ENCODE results near the gene CTH.

Gene CTH

DNA sequence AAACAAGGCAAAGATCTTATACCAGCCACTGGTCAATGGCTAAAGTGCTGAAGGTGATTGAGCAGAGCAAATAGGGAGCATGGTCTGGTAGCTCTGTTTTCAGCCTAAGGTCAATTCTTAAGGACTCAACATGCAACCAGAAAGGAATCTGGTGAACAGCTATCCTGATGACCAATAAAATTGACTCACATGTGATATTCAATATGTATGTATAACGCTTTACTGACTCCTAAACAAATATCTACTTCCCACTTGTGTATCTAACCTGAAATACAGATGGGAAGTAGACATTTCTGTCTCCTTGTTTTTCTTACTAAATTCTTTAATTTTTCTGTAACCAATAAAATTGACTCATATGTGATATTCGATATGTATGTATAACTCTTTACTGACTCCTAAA lies 24.9 kb upstream of the CTH start:
- Histone ChIP-seq H3K4me1 (ENCODE audit: insufficient read depth, low read length) (no peaks in the 10 kb centered on the region), H3K36me3 (ENCODE audit: insufficient read depth, low read length) (no peaks in the 10 kb centered on the region), H3K4me2 (ENCODE audit: insufficient read depth, low read length) (no peak overlapping the region), H2AFZ (ENCODE audit: low read depth, low read length) (no peak overlapping the region), H3K79me2 (ENCODE audit: insufficient read depth, low read length) (no peaks in the 10 kb centered on the region), H3K4me3 (ENCODE audit: low read depth in 1 of 2, low read length in 2 of 2) (no peak overlapping the region), H3K9ac (ENCODE audit: low read depth, low read length) (no peak overlapping the region), H3K27ac (ENCODE audit: low read length) (no peak overlapping the region), H3K9me3 (ENCODE audit: insufficient read depth, low read length, severe bottlenecking) (no peaks in the 10 kb centered on the region), H4K20me1 (ENCODE audit: insufficient read depth, low read length) (no peaks in the 10 kb centered on the region), H3K27me3 (ENCODE audit: insufficient read depth, low read length, poor library complexity) (peaks cover 13% of the 10 kb centered on the region)
- no peak for TF ChIP-seq EZH2 (IDR thresholded peaks at IDR 0.05; ENCODE audit: borderline replicate concordance, low read depth, low read length, severe bottlenecking)
- TF ChIP-seq, protein P1, sequence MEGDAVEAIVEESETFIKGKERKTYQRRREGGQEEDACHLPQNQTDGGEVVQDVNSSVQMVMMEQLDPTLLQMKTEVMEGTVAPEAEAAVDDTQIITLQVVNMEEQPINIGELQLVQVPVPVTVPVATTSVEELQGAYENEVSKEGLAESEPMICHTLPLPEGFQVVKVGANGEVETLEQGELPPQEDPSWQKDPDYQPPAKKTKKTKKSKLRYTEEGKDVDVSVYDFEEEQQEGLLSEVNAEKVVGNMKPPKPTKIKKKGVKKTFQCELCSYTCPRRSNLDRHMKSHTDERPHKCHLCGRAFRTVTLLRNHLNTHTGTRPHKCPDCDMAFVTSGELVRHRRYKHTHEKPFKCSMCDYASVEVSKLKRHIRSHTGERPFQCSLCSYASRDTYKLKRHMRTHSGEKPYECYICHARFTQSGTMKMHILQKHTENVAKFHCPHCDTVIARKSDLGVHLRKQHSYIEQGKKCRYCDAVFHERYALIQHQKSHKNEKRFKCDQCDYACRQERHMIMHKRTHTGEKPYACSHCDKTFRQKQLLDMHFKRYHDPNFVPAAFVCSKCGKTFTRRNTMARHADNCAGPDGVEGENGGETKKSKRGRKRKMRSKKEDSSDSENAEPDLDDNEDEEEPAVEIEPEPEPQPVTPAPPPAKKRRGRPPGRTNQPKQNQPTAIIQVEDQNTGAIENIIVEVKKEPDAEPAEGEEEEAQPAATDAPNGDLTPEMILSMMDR (IDR thresholded peaks at IDR 0.05; ENCODE audit: borderline replicate concordance, extremely low read depth, low read length, poor library complexity, severe bottlenecking), result no peak
- ATAC-seq (ENCODE audit: insufficient read depth, low read depth) (no peak), DNase-seq (no peak)

DNA sequence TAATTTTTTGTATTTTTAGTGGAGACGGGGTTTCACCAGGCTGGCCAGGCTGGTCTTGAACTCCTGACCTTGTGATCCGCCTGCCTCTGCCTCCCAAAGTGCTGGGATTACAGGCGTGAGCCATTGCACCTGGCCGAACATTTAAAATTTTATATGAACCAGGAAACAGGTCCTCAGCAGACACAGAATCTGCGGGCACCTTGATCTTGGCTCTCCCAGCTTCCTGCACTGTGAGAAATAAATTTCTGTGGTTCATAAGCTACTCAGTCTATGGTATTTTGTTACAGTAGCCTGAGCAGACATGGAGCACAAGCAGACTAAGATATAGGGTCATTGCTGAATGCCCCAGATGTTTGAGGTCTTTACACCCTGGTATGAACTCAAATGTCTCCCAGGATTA lies 23.6 kb upstream of the CTH start:
- no peaks in the 10 kb centered on the region for H3K4me1 ChIP-seq (ENCODE audit: insufficient read depth, low read length)
- TF ChIP-seq, protein P1 (IDR thresholded peaks at IDR 0.05; ENCODE audit: borderline replicate concordance, extremely low read depth, low read length, poor library complexity, severe bottlenecking), result no peak
- TF ChIP-seq EZH2 (IDR thresholded peaks at IDR 0.05; ENCODE audit: borderline replicate concordance, low read depth, low read length, severe bottlenecking), result no peak
- H3K4me2 ChIP-seq (ENCODE audit: insufficient read depth, low read length), result no peak overlapping the region

DNA sequence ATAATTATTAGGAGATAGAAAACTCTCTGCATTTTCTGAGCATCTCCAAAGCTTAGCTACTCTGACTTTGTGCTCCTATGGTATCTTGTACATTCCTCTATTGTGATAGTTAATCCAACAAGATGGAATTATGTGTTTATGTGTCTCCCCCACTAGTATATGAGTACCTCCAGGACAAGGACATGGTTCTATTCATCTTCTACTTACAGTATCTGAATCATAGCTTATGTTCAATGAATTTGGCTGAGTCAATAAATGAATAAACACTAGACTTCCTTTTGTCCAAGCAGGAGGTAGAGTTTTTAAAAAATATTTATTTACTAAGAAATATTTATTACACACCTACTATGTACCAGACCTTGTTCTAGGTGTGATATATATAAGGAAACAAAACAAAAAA lies 18.4 kb upstream of the CTH start:
- peaks cover 17% of the 10 kb centered on the region for H3K27me3 ChIP-seq (ENCODE audit: insufficient read depth, low read length, poor library complexity)
- ATAC-seq (ENCODE audit: insufficient read depth, low read depth) (no peak), DNase-seq (no peak)
- no peaks in the 10 kb centered on the region for H3K9me3 ChIP-seq (ENCODE audit: insufficient read depth, low read length, severe bottlenecking)
- H3K4me3 ChIP-seq (ENCODE audit: low read depth in 1 of 2, low read length in 2 of 2), result no peak overlapping the region
- H2AFZ ChIP-seq (ENCODE audit: low read depth, low read length), result no peak overlapping the region
- H4K20me1 ChIP-seq (ENCODE audit: insufficient read depth, low read length), result no peaks in the 10 kb centered on the region
- H3K4me2 ChIP-seq (ENCODE audit: insufficient read depth, low read length), result no peak overlapping the region
- H3K9ac ChIP-seq (ENCODE audit: low read depth, low read length), result no peak overlapping the region
- H3K27ac ChIP-seq (ENCODE audit: low read length), result no peak overlapping the region
- H3K36me3 ChIP-seq (ENCODE audit: insufficient read depth, low read length), result no peaks in the 10 kb centered on the region
- TF ChIP-seq EZH2 (IDR thresholded peaks at IDR 0.05; ENCODE audit: borderline replicate concordance, low read depth, low read length, severe bottlenecking), result no peak
- TF ChIP-seq, protein P1 (IDR thresholded peaks at IDR 0.05; ENCODE audit: borderline replicate concordance, extremely low read depth, low read length, poor library complexity, severe bottlenecking), result no peak
- H3K4me1 ChIP-seq (ENCODE audit: insufficient read depth, low read length), result no peaks in the 10 kb centered on the region
- no peaks in the 10 kb centered on the region for H3K79me2 ChIP-seq (ENCODE audit: insufficient read depth, low read length)

More for the DNA sequence above, 23.6 kb upstream of the CTH start:
- Histone ChIP-seq H4K20me1 (ENCODE audit: insufficient read depth, low read length) (no peaks in the 10 kb centered on the region), H3K79me2 (ENCODE audit: insufficient read depth, low read length) (no peaks in the 10 kb centered on the region), H3K9ac (ENCODE audit: low read depth, low read length) (no peak overlapping the region), H3K27me3 (ENCODE audit: insufficient read depth, low read length, poor library complexity) (peaks cover 13% of the 10 kb centered on the region), H3K9me3 (ENCODE audit: insufficient read depth, low read length, severe bottlenecking) (no peaks in the 10 kb centered on the region), H3K4me3 (ENCODE audit: low read depth in 1 of 2, low read length in 2 of 2) (no peak overlapping the region), H3K27ac (ENCODE audit: low read length) (no peak overlapping the region), H2AFZ (ENCODE audit: low read depth, low read length) (no peak overlapping the region), H3K36me3 (ENCODE audit: insufficient read depth, low read length) (no peaks in the 10 kb centered on the region)
- no peak for DNase-seq
- ATAC-seq (ENCODE audit: insufficient read depth, low read depth), result peak; percentile 24; the same call in 2 of the 3 replicates

DNA sequence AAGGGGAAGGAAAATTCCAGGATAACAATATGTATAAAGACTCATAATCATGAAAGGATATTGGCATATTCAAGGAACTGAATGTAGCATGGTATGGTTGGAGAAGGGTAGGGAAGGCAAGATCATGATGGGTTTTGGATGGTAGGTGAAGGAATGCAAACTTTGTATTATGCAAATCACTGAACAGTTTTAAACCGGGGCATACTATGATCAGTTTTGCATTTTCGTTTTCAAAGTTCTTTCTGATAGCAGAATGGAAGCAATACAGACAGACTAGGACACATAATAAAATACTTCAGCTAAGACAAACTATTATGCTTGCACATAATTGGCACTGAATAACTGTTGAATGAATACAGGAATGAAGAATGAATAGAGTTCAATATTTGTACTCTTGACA lies 14.5 kb upstream of the CTH start:
- Histone ChIP-seq H2AFZ (ENCODE audit: low read depth, low read length) (no peak overlapping the region), H3K27me3 (ENCODE audit: insufficient read depth, low read length, poor library complexity) (peaks cover 4% of the 10 kb centered on the region)

More for the DNA sequence above, 14.5 kb upstream of the CTH start:
- Histone ChIP-seq H3K4me3 (ENCODE audit: low read depth in 1 of 2, low read length in 2 of 2) (no peak overlapping the region), H3K27ac (ENCODE audit: low read length) (no peak overlapping the region), H3K9me3 (ENCODE audit: insufficient read depth, low read length, severe bottlenecking) (no peaks in the 10 kb centered on the region), H3K4me1 (ENCODE audit: insufficient read depth, low read length) (no peaks in the 10 kb centered on the region), H3K79me2 (ENCODE audit: insufficient read depth, low read length) (no peaks in the 10 kb centered on the region), H3K4me2 (ENCODE audit: insufficient read depth, low read length) (no peak overlapping the region), H4K20me1 (ENCODE audit: insufficient read depth, low read length) (no peaks in the 10 kb centered on the region), H3K36me3 (ENCODE audit: insufficient read depth, low read length) (no peaks in the 10 kb centered on the region), H3K9ac (ENCODE audit: low read depth, low read length) (no peak overlapping the region)
- no peak for ATAC-seq (ENCODE audit: insufficient read depth, low read depth)
- DNase-seq, result no peak
- no peak for TF ChIP-seq EZH2 (IDR thresholded peaks at IDR 0.05; ENCODE audit: borderline replicate concordance, low read depth, low read length, severe bottlenecking)
- TF ChIP-seq, protein P1 (IDR thresholded peaks at IDR 0.05; ENCODE audit: borderline replicate concordance, extremely low read depth, low read length, poor library complexity, severe bottlenecking), result no peak

Measured in DND-41 (cell line).